K562 (cell line): ENCODE data around the gene MICAL1. TPM values are rescaled to one million over a fixed set of nuclear protein-coding genes. Genes with fewer than 3 reads are reported as not detected.
A peak's percentile ranks its signal among the peaks of the same experiment; 100 is the strongest.

Source experiments
- CBX3 ChIP-seq, 2 experiments: IDR thresholded peaks; 1 replicate in 1 of 2; 2 replicates in 1 of 2; pipeline ENCODE4 v1.6.1; 2012; ENCODE audit warnings: inconsistent platforms in 2 of 2, low read length in 2 of 2, borderline replicate concordance in 1 of 2, control low read depth in 1 of 2
- FUS ChIP-seq: fragments of 200-400 bp; formaldehyde crosslinking; optimal IDR thresholded peaks from 2 replicates; pipeline ENCODE3; 2017; ENCODE audit warnings: low read depth, low read length
- MTA3 ChIP-seq: fragments of 450-650 bp; formaldehyde crosslinking; IDR thresholded peaks from 2 replicates; pipeline ENCODE4 v1.6.1; 2017; ENCODE audit warnings: mild to moderate bottlenecking, borderline replicate concordance
- MXI1 ChIP-seq: IDR thresholded peaks from 2 replicates; pipeline ENCODE4 v1.6.1; 2011; ENCODE audit warnings: low read depth, mild to moderate bottlenecking, improper control_type of control experiment, low read length
- MYNN ChIP-seq, 2 experiments: sonication (generic); formaldehyde crosslinking in 1 of 2; IDR thresholded peaks; 2 replicates each; pipeline versions ENCODE4 v1.5.0 to v1.6.1; 2016 to 2020; ENCODE audit warnings: antibody characterized with exemption in 1 of 2, missing genetic modification reagents in 1 of 2
- PCBP2 ChIP-seq: fragments of 200-400 bp; formaldehyde crosslinking; IDR thresholded peaks from 2 replicates; pipeline ENCODE4 v1.6.1; 2018; ENCODE audit warnings: low read length, low read depth, mild to moderate bottlenecking, moderate library complexity; ENCODE audit not compliant: poor library complexity, severe bottlenecking
- SREBF1 ChIP-seq: fragments of 150-350 bp; IDR thresholded peaks from 2 replicates; pipeline ENCODE4 v1.6.1; 2014; ENCODE audit warnings: antibody characterized with exemption, low read depth, low read length, borderline replicate concordance
- TSC22D4 ChIP-seq: fragments of 450-650 bp; IDR thresholded peaks from 2 replicates; pipeline ENCODE4 v1.6.1; 2016; ENCODE audit warnings: missing genetic modification characterization, missing biosample characterization, control low read depth
- ZNF146 ChIP-seq: IDR thresholded peaks from one replicate; pipeline ENCODE4 v1.6.1; 2018; ENCODE audit warnings: missing compliant biosample characterization; ENCODE audit not compliant: unreplicated experiment
- ZNF239 ChIP-seq: fragments of 250-450 bp; sonication (Bioruptor Pico); IDR thresholded peaks from 2 replicates; pipeline ENCODE4 v1.4.0; 2020; ENCODE audit warnings: mild to moderate bottlenecking
- ZNF3 ChIP-seq: fragments of 250-450 bp; sonication (Bioruptor Pico); IDR thresholded peaks from 2 replicates; pipeline ENCODE4 v1.5.0; 2021; ENCODE audit warnings: mild to moderate bottlenecking, moderate library complexity
- polyA plus RNA-seq, 8 experiments: library from polyadenylated mRNA; depleted of rRNA in 4 of 8; stranded (reverse) in 5 of 8; unstranded in 3 of 8; fragments of >200 nt; fragmentation: Nextera tagmentation in 2 of 8; fragmentation: Illumina TruSeq in 1 of 8; extraction: Ambion mirVana in 2 of 8; extraction: Trizol in 1 of 8; gene quantifications; 2 replicates each; pipeline versions ENCODE4 v1.2.1 to v1.2.3, GENCODE V29; 2011 to 2014; ENCODE audit warnings: inconsistent platforms in 1 of 8, missing spikeins in 1 of 8
- total RNA-seq, 7 experiments: library from RNA; depleted of rRNA in 6 of 7; stranded (reverse); fragments of >200 nt in 6 of 7; fragmentation: Illumina TruSeq in 2 of 7; extraction: Trizol in 2 of 7; gene quantifications; 2 replicates each; pipeline versions ENCODE4 v1.2.1 to v1.2.3, GENCODE V29; 2011 to 2021; ENCODE audit warnings: low replicate concordance in 1 of 7
- TF ChIP-seq, protein P1 (sequence below): fragments of 200-800 bp; sonication (Bioruptor generic); IDR thresholded peaks from 2 replicates; pipeline ENCODE4 v1.6.1; 2017; ENCODE audit warnings: missing genetic modification characterization, missing compliant biosample characterization
- TF ChIP-seq, protein P2 (sequence below): fragments of 250-450 bp; sonication (Bioruptor Pico); IDR thresholded peaks from 2 replicates; pipeline ENCODE4 v1.8.0; 2021; ENCODE audit warnings: moderate library complexity, mild to moderate bottlenecking, inconsistent platforms
- TF ChIP-seq, protein P3 (sequence below): sonication (generic); formaldehyde crosslinking; IDR thresholded peaks from 2 replicates; pipeline ENCODE4 v1.8.0; 2022; ENCODE audit warnings: missing genetic modification reagents, mild to moderate bottlenecking, borderline replicate concordance
- TF ChIP-seq, protein P4 (sequence below): fragments of 250-450 bp; sonication (Bioruptor Pico); IDR thresholded peaks from 2 replicates; pipeline ENCODE4 v1.5.0; 2021; ENCODE audit warnings: mild to moderate bottlenecking, borderline replicate concordance
- TF ChIP-seq, protein P5 (sequence below): fragments of 250-450 bp; sonication (Bioruptor Pico); IDR thresholded peaks from 2 replicates; pipeline ENCODE4 v1.8.0; 2022; ENCODE audit warnings: moderate library complexity, mild to moderate bottlenecking, inconsistent platforms
- TF ChIP-seq, protein P6 (sequence below), 2 experiments: fragments of 250-450 bp in 1 of 2; fragments of 450-650 bp in 1 of 2; sonication (Bioruptor Pico) in 1 of 2; IDR thresholded peaks; 2 replicates each; pipeline versions ENCODE4 v1.6.1 to v1.8.0; 2016 to 2021; ENCODE audit warnings: mild to moderate bottlenecking in 2 of 2, moderate library complexity in 2 of 2, missing compliant biosample characterization in 1 of 2, missing genetic modification characterization in 1 of 2

MICAL1 gene
- total and polyA plus RNA-seq, 9 of the 15 experiments (the other 6 are each of a cell fraction or from before 2014, with no cell fraction given), result 0.07 to 15.2 (median 7.0) TPM

DNA sequence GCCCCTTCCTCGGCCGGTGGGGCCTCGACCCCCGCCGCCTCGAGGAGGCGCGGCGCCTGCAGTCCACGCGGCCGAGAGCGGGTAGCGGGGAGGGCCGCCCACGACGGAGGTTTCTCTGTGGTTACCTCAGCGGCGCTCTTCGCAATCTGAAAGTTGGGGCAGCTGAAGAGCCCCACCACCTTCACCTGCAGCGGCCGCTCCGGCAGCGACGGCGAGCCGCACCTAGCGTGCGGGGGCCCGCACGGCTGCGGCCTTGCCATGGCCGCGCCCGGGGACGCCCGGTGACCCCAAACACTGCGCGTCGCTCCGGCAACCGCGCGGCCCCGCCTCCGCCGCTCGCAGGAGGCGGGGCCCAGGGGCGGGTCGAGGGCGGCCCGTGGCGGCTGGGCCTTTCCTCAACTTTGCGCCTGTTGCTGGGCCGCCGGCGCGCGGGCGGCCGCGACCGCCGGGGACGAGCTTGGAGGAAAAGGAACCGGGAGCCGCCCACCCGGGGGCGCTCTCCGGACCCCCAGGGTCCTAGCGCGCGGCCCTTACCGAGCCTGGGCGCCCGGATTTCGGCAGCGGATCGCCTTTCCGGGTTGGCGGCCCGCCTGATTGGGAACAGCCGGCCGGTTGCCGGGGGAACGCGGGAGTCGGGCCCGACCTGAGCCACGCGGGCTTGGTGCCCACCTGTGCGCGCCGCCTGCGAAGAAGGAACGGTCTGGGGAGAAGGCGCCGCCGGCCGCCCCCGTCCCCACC is 15.1 kb downstream of the MICAL1 start, which contains the start of the genes PPIL6 and SMPD2 (continued):
- TF ChIP-seq, protein P1, sequence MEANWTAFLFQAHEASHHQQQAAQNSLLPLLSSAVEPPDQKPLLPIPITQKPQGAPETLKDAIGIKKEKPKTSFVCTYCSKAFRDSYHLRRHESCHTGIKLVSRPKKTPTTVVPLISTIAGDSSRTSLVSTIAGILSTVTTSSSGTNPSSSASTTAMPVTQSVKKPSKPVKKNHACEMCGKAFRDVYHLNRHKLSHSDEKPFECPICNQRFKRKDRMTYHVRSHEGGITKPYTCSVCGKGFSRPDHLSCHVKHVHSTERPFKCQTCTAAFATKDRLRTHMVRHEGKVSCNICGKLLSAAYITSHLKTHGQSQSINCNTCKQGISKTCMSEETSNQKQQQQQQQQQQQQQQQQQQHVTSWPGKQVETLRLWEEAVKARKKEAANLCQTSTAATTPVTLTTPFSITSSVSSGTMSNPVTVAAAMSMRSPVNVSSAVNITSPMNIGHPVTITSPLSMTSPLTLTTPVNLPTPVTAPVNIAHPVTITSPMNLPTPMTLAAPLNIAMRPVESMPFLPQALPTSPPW, result peak; percentile 88
- TF ChIP-seq, protein P2, sequence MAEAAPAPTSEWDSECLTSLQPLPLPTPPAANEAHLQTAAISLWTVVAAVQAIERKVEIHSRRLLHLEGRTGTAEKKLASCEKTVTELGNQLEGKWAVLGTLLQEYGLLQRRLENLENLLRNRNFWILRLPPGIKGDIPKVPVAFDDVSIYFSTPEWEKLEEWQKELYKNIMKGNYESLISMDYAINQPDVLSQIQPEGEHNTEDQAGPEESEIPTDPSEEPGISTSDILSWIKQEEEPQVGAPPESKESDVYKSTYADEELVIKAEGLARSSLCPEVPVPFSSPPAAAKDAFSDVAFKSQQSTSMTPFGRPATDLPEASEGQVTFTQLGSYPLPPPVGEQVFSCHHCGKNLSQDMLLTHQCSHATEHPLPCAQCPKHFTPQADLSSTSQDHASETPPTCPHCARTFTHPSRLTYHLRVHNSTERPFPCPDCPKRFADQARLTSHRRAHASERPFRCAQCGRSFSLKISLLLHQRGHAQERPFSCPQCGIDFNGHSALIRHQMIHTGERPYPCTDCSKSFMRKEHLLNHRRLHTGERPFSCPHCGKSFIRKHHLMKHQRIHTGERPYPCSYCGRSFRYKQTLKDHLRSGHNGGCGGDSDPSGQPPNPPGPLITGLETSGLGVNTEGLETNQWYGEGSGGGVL (CRISPR knock-in tag), result no peak
- no peak for TF ChIP-seq TSC22D4 (tag)
- TF ChIP-seq, protein P3, sequence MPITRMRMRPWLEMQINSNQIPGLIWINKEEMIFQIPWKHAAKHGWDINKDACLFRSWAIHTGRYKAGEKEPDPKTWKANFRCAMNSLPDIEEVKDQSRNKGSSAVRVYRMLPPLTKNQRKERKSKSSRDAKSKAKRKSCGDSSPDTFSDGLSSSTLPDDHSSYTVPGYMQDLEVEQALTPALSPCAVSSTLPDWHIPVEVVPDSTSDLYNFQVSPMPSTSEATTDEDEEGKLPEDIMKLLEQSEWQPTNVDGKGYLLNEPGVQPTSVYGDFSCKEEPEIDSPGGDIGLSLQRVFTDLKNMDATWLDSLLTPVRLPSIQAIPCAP (CRISPR knock-in tag), result no peak
- no peak for TF ChIP-seq FUS
- no peak for TF ChIP-seq SREBF1
- TF ChIP-seq, protein P4, sequence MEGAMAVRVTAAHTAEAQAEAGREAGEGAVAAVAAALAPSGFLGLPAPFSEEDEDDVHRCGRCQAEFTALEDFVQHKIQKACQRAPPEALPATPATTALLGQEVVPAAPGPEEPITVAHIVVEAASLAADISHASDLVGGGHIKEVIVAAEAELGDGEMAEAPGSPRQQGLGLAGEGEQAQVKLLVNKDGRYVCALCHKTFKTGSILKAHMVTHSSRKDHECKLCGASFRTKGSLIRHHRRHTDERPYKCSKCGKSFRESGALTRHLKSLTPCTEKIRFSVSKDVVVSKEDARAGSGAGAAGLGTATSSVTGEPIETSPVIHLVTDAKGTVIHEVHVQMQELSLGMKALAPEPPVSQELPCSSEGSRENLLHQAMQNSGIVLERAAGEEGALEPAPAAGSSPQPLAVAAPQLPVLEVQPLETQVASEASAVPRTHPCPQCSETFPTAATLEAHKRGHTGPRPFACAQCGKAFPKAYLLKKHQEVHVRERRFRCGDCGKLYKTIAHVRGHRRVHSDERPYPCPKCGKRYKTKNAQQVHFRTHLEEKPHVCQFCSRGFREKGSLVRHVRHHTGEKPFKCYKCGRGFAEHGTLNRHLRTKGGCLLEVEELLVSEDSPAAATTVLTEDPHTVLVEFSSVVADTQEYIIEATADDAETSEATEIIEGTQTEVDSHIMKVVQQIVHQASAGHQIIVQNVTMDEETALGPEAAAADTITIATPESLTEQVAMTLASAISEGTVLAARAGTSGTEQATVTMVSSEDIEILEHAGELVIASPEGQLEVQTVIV (CRISPR knock-in tag), result no peak
- TF ChIP-seq ZNF3 (CRISPR knock-in tag), result no peak
- TF ChIP-seq MYNN (IDR thresholded peaks at IDR 0.05), result no peak
- TF ChIP-seq MYNN (CRISPR knock-in tag; IDR thresholded peaks at IDR 0.05), result no peak; the same call in 1 of the 2 replicates
- no peak for TF ChIP-seq PCBP2
- TF ChIP-seq, protein P5, sequence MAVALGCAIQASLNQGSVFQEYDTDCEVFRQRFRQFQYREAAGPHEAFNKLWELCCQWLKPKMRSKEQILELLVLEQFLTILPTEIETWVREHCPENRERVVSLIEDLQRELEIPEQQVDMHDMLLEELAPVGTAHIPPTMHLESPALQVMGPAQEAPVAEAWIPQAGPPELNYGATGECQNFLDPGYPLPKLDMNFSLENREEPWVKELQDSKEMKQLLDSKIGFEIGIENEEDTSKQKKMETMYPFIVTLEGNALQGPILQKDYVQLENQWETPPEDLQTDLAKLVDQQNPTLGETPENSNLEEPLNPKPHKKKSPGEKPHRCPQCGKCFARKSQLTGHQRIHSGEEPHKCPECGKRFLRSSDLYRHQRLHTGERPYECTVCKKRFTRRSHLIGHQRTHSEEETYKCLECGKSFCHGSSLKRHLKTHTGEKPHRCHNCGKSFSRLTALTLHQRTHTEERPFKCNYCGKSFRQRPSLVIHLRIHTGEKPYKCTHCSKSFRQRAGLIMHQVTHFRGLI (CRISPR knock-in tag), result no peak
- TF ChIP-seq ZNF146, result no peak
- no peak for TF ChIP-seq ZNF239
- peak in 1 of 2 experiments; percentile 25; a peak in 1 of 3 replicates for TF ChIP-seq CBX3 (IDR thresholded peaks at IDR 0.05; ENCODE audit: borderline replicate concordance in 1 of 2, low read length in 2 of 2)
- TF ChIP-seq, protein P6, sequence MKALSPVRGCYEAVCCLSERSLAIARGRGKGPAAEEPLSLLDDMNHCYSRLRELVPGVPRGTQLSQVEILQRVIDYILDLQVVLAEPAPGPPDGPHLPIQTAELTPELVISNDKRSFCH (CRISPR knock-in tag; IDR thresholded peaks at IDR 0.05), result no peak
- TF ChIP-seq, protein P6 (tag; IDR thresholded peaks at IDR 0.05), result peak; percentile 69; the same call in 1 of the 2 replicates
- TF ChIP-seq MTA3, result 0 out of 2 replicates have a peak, but pooled peaks have one; percentile 24
- TF ChIP-seq MXI1, result peak; percentile 70
